Prostate gland (tissue), 2 donors: ENCODE measurements around the gene OSBPL1A.
"Not testable (repeated sequence)": the region's sequence is repeated elsewhere in the genome, so short reads cannot be mapped to it uniquely, and the experiment has no call there.

Experiments used
- CTCF ChIP-seq, 4 experiments: fragments of 200-600 bp in 2 of 4; fragments of 450-650 bp in 2 of 4; sonication (generic) in 2 of 4; IDR thresholded peaks; 1 replicate in 3 of 4; 2 replicates in 1 of 4; pipeline ENCODE4 v1.5.1; 2016 to 2019; ENCODE audit warnings: antibody characterized with exemption in 4 of 4, mild to moderate bottlenecking in 2 of 4, moderate library complexity in 2 of 4
- POLR2AphosphoS5 ChIP-seq: sonication (generic); formaldehyde crosslinking; IDR thresholded peaks from one replicate; pipeline ENCODE4 v1.6.1; 2017; ENCODE audit warnings: antibody characterized with exemption

- TF ChIP-seq POLR2AphosphoS5; CTCF (IDR thresholded peaks at IDR 0.05): not testable (repeated sequence)
Measured at GRCh38 chr18:24376531-24376930, 21.1 kb downstream of the OSBPL1A start.
